ENCODE data around the gene APBA1.

DNA sequence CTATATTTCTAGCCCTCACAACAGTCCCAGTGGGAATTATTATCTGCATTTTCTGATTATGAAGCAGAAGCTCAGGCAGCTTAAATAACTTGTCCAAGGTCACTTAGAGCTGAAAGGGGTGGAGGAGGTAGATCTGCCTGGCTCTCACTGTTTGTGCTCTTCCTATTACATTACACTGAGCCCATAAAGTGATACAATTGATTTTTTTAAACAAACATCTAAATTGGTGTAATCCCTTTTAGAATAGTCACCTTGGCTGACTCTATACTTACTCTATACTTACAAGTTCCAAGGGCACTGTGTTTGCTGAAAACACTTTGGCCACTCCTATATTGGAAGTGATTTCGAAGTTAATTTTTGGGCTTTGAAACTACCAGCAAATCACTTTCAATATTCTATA, 144.7 kb downstream of the APBA1 start:
- TF ChIP-seq CTCF (optimal IDR thresholded peaks at IDR 0.05 in 1 of 3, IDR thresholded peaks at IDR 0.05 in 1 of 3, conservative IDR thresholded peaks at IDR 0.05 in 1 of 3; ENCODE audit: extremely low read depth in 1 of 3, insufficient read depth in 2 of 3, low read length in 3 of 3) (no peak), EZH2 (IDR thresholded peaks at IDR 0.05; ENCODE audit: low read length) (no peak)

Measured in keratinocyte (primary cell).